OCI-LY3 (cell line): ENCODE results near the gene CIDEB.

Experiments used
- H2AFZ ChIP-seq: fragments of 200-600, 300-600 bp; shearing (Covaris generic); 2 replicates; pipeline ENCODE4 v1.6.0; 2014; ENCODE audit warnings: antibody characterized with exemption, low read depth, low read length
- H3K27ac ChIP-seq: fragments of 200-600, 300-600 bp; sonication (generic); 2 replicates; pipeline ENCODE4 v1.5.1; 2014; ENCODE audit warnings: mild to moderate bottlenecking, low read length, moderate library complexity, mixed read lengths
- H3K27me3 ChIP-seq: fragments of 200-600, 300-600 bp; sonication (generic); 2 replicates; pipeline ENCODE4 v1.6.1; 2014; ENCODE audit warnings: low read depth, low read length, mixed read lengths
- H3K36me3 ChIP-seq: fragments of 200-600, 300-600 bp; sonication (generic); replicated peaks from 2 replicates; pipeline ENCODE3; 2014; ENCODE audit warnings: low read depth, low read length, mixed read lengths
- H3K4me1 ChIP-seq: fragments of 300-600, 200-600 bp; sonication (generic); 2 replicates; pipeline ENCODE4 v1.6.1; 2014; ENCODE audit warnings: low read length, mixed read lengths
- H3K4me2 ChIP-seq: fragments of 200-600, 300-600 bp; sonication (generic); 2 replicates; pipeline ENCODE4 v1.6.1; 2014; ENCODE audit warnings: low read length, mixed read lengths
- H3K4me3 ChIP-seq: fragments of 300-600, 200-600 bp; sonication (generic); 2 replicates; pipeline ENCODE4 v1.5.1; 2014; ENCODE audit warnings: antibody characterized with exemption, mild to moderate bottlenecking, low read length, moderate library complexity
- H3K79me2 ChIP-seq: fragments of 300-600, 200-600 bp; shearing (Covaris generic); 2 replicates; pipeline ENCODE4 v1.6.1; 2014; ENCODE audit warnings: mild to moderate bottlenecking, low read length, mixed read lengths
- H3K9ac ChIP-seq: fragments of 300-600, 200-600 bp; shearing (Covaris generic); 2 replicates; pipeline ENCODE4 v1.6.0; 2014; ENCODE audit warnings: mild to moderate bottlenecking, low read length, moderate library complexity
- H3K9me3 ChIP-seq: fragments of 200-600, 300-600 bp; shearing (Covaris generic); 2 replicates; pipeline ENCODE4 v1.6.1; 2014; ENCODE audit warnings: low read length, mixed read lengths; ENCODE audit not compliant: insufficient read depth
- H4K20me1 ChIP-seq: fragments of 200-600, 300-600 bp; sonication (generic); 2 replicates; pipeline ENCODE4 v1.6.1; 2016; ENCODE audit warnings: low read length, mixed read lengths; ENCODE audit not compliant: insufficient read depth
- CTCF ChIP-seq: fragments of 200-600, 300-600 bp; sonication (generic); IDR thresholded peaks from 2 replicates; pipeline ENCODE4 v1.5.1; 2014; ENCODE audit warnings: antibody characterized with exemption, low read length, low read depth
- EZH2phosphoT487 ChIP-seq: fragments of 200-600 bp; shearing (Covaris generic); IDR thresholded peaks from 2 replicates; pipeline ENCODE4 v1.6.1; 2018; ENCODE audit warnings: antibody characterized with exemption, mixed run types, low read depth

Gene CIDEB

DNA sequence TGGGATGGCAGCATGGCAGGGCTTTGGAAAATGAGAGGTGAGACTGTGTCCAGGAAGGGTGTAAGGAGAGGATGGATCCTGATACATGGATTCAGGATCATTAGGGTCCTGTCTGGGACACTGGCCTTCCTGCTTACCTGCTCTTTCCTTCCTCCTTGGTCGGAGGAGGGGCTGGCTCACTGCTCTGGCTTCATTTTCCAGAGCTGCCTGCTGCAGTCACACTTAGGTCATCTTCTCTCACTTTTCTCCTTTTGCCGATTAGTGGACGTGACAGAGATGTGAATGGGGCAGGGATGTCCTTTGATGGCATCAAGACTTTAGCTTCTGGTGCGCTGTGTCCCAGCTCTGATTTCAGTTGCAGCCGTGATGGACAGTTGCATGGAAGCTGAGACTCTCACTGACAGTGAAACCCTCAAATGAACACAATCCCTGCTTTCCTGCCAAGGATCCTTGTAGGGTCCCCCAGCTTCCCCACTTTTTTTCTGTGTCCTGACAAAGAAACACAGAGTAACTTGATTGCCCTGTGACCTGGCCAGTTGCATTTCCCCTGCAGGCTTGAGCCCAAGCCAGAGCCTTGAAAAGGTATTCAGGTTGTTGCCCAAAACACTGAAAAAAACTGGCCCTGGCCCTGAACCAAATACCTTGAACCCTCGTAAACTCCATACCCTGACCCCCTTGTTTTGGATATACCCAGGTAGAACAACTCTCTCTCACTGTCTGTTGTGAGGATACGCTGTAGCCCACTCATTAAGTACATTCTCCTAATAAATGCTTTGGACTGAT, 756 bp upstream of the CIDEB start:
- H3K79me2 ChIP-seq, result no peaks in the 10 kb centered on the region
- peaks cover 4% of the 10 kb centered on the region for H3K4me1 ChIP-seq
- H3K27me3 ChIP-seq, result no peaks in the 10 kb centered on the region
- TF ChIP-seq EZH2phosphoT487, result no peak
- no peak; the same call in 1 of the 2 replicates for TF ChIP-seq CTCF
- no peak overlapping the region for H3K4me3 ChIP-seq
- H4K20me1 ChIP-seq, result no peaks in the 10 kb centered on the region
- H3K4me2 ChIP-seq, result no peak overlapping the region
- peaks cover 33% of the 10 kb centered on the region for H3K36me3 ChIP-seq
- H3K9me3 ChIP-seq, result no peaks in the 10 kb centered on the region
- no peak overlapping the region for H2AFZ ChIP-seq
- H3K9ac ChIP-seq, result no peak overlapping the region
- H3K27ac ChIP-seq, result no peak overlapping the region

- H3K79me2 ChIP-seq, result no peaks in the 10 kb centered on the region
- no peaks in the 10 kb centered on the region for H4K20me1 ChIP-seq
- no peak overlapping the region for H3K9ac ChIP-seq
- peaks cover 44% of the 10 kb centered on the region for H3K36me3 ChIP-seq
- TF ChIP-seq CTCF, result no peak
- H3K4me1 ChIP-seq, result peaks cover 4% of the 10 kb centered on the region
- no peak overlapping the region for H3K4me2 ChIP-seq
- no peak overlapping the region for H3K27ac ChIP-seq
- H2AFZ ChIP-seq, result no peak overlapping the region
- H3K9me3 ChIP-seq, result no peaks in the 10 kb centered on the region
- H3K4me3 ChIP-seq, result no peak overlapping the region
- no peaks in the 10 kb centered on the region for H3K27me3 ChIP-seq
Measured at GRCh38 chr14:24307156-24307574, 612 bp downstream of the CIDEB start.

GRCh38 chr14:24304019-24304387, 3.8 kb downstream of the CIDEB start:
- Histone ChIP-seq H2AFZ (no peak overlapping the region), H3K27ac (no peak overlapping the region), H3K79me2 (peaks cover 20% of the 10 kb centered on the region), H3K4me2 (no peak overlapping the region), H3K9me3 (no peaks in the 10 kb centered on the region), H3K4me1 (peaks cover 17% of the 10 kb centered on the region), H3K27me3 (no peaks in the 10 kb centered on the region), H3K4me3 (no peak overlapping the region), H3K36me3 (peaks cover 53% of the 10 kb centered on the region), H4K20me1 (no peaks in the 10 kb centered on the region), H3K9ac (no peak overlapping the region)
- no peak for TF ChIP-seq EZH2phosphoT487
- no peak for TF ChIP-seq CTCF

GRCh38 chr14:24300326-24300980, 7.3 kb downstream of the CIDEB start:
- no peaks in the 10 kb centered on the region for H4K20me1 ChIP-seq
- peak overlapping the region; percentile 98 for H3K4me3 ChIP-seq
- H3K27ac ChIP-seq, result no peak overlapping the region
- H3K36me3 ChIP-seq, result peaks cover 39% of the 10 kb centered on the region
- peaks cover 27% of the 10 kb centered on the region for H3K4me1 ChIP-seq
- H3K27me3 ChIP-seq, result no peaks in the 10 kb centered on the region
- H3K79me2 ChIP-seq, result peaks cover 20% of the 10 kb centered on the region
- H3K9ac ChIP-seq, result peak overlapping the region; percentile 74
- TF ChIP-seq EZH2phosphoT487, result no peak
- TF ChIP-seq CTCF, result no peak
- peak overlapping the region; percentile 90 for H3K4me2 ChIP-seq
- H2AFZ ChIP-seq, result no peak overlapping the region
- H3K9me3 ChIP-seq, result no peaks in the 10 kb centered on the region
